GM12878 (cell line): ENCODE measurements around the gene CFAP54. TPM values are rescaled to one million over a fixed set of nuclear protein-coding genes. Genes with fewer than 3 reads are reported as not detected.

Experiments
- ATAC-seq: fragments of 200-7000 bp; cut with Tn5 transposase; 3 replicates; pipeline ENCODE4 v1.9.1; 2020; ENCODE audit warnings: mild to moderate bottlenecking, moderate library complexity
- BruUV-seq: library from RNA; stranded (reverse); fragments of 400-500 nt; replicated peaks from 2 replicates; lab custom pipeline; 2021; lab: Mats Ljungman, UMichigan
- CTCF ChIA-PET: fragments of 300-600 bp; sonication (Branson Sonifier 250); formaldehyde crosslinking; extraction: SDS; loops from one replicate; lab custom pipeline; 2021; ENCODE audit warnings: inconsistent platforms; lab: Yijun Ruan, JAX
- POLR2A ChIA-PET: fragments of 350-600 bp; formaldehyde crosslinking; extraction: SDS; loops from one replicate; lab custom pipeline; 2021; ENCODE audit warnings: inconsistent platforms; lab: Charles Lee
- RAD21 ChIA-PET: fragments of 300-600 bp; sonication (Branson Sonifier 250); formaldehyde crosslinking; loops from one replicate; lab custom pipeline; 2023; ENCODE audit warnings: antibody characterized with exemption; ENCODE audit not compliant: unreplicated experiment; lab: Charles Lee
- SMC1A ChIA-PET: fragments of 300-600 bp; sonication (Branson Sonifier 250); formaldehyde crosslinking; loops from one replicate; lab custom pipeline; 2023; ENCODE audit not compliant: unreplicated experiment, uncharacterized antibody; lab: Charles Lee
- DNase-seq: peaks from one replicate; pipeline ENCODE4 v3.0.0-alpha.2; 2011; ENCODE audit warnings: low read depth, low spot score
- FAIRE-seq: peaks from 3 replicates; lab custom pipeline; 2011; peaks lifted over from hg19 to GRCh38; lab: Jason Lieb, UNC
- H2AFZ ChIP-seq: 2 replicates; pipeline ENCODE4 v1.6.0; 2011; ENCODE audit warnings: low read depth, low read length, control low read depth; ENCODE audit not compliant: control insufficient read depth
- H3K27ac ChIP-seq: 2 replicates; pipeline ENCODE4 v1.5.1; 2011; ENCODE audit warnings: control low read depth; ENCODE audit not compliant: control insufficient read depth, insufficient read depth
- H3K27me3 ChIP-seq, 2 experiments: replicated peaks in 1 of 2; 2 replicates each; pipeline versions ENCODE4 v1.6.0 to v1.6.1; 2011; ENCODE audit warnings: low read length in 1 of 2; ENCODE audit not compliant: control insufficient read depth in 2 of 2, insufficient read depth in 2 of 2
- H3K36me3 ChIP-seq, 2 experiments: 2 replicates each; pipeline ENCODE4 v1.5.1; 2011; ENCODE audit warnings: low read length in 1 of 2; ENCODE audit not compliant: control insufficient read depth in 2 of 2, insufficient read depth in 2 of 2
- H3K4me1 ChIP-seq: 2 replicates; pipeline ENCODE4 v1.6.1; 2011; ENCODE audit warnings: mild to moderate bottlenecking, low read length, moderate library complexity, mixed read lengths; ENCODE audit not compliant: control insufficient read depth, insufficient read depth
- H3K4me2 ChIP-seq: 2 replicates; pipeline ENCODE4 v1.6.0; 2011; ENCODE audit warnings: control low read depth; ENCODE audit not compliant: control insufficient read depth, insufficient read depth
- H3K4me3 ChIP-seq: fragments of 200-600 bp; sonication (generic); 2 replicates; pipeline ENCODE4 v1.5.1; 2016
- H3K79me2 ChIP-seq: 2 replicates; pipeline ENCODE4 v1.6.0; 2011; ENCODE audit warnings: low read length; ENCODE audit not compliant: control insufficient read depth, insufficient read depth
- H3K9ac ChIP-seq: 2 replicates; pipeline ENCODE4 v1.8.0; 2011; ENCODE audit warnings: low read length, control low read depth, mixed read lengths; ENCODE audit not compliant: control insufficient read depth, insufficient read depth
- H3K9me3 ChIP-seq: replicated peaks from 3 replicates; pipeline ENCODE4 v1.5.1; 2011; ENCODE audit warnings: mild to moderate bottlenecking, low read length; ENCODE audit not compliant: control insufficient read depth, insufficient read depth
- H4K20me1 ChIP-seq: 2 replicates; pipeline ENCODE4 v1.6.0; 2011; ENCODE audit not compliant: control insufficient read depth, insufficient read depth
- CREB1 ChIP-seq: IDR thresholded peaks from 2 replicates; pipeline ENCODE4 v1.6.1; 2012; ENCODE audit warnings: low read depth, mild to moderate bottlenecking, inconsistent platforms
- ESRRA ChIP-seq: IDR thresholded peaks from 2 replicates; pipeline ENCODE4 v1.6.1; 2012; ENCODE audit warnings: mild to moderate bottlenecking, low read length, improper control_type of control experiment
- ETV6 ChIP-seq, 2 experiments: fragments of 450-650 bp in 1 of 2; IDR thresholded peaks in 1 of 2; conservative IDR thresholded peaks in 1 of 2; 2 replicates each; pipeline ENCODE4 v1.6.1; 2014; ENCODE audit warnings: antibody characterized with exemption in 1 of 2, borderline replicate concordance in 1 of 2, low read depth in 1 of 2, mild to moderate bottlenecking in 1 of 2, moderate library complexity in 1 of 2
- FOXM1 ChIP-seq: IDR thresholded peaks from 2 replicates; pipeline ENCODE4 v1.6.1; 2012; ENCODE audit warnings: low read depth, mild to moderate bottlenecking, inconsistent platforms, low read length, moderate library complexity
- GATAD2B ChIP-seq: fragments of 450-650 bp; conservative IDR thresholded peaks from 2 replicates; pipeline ENCODE4 v1.6.1; 2017; ENCODE audit warnings: low read depth, mild to moderate bottlenecking, moderate library complexity
- MTA3 ChIP-seq: IDR thresholded peaks from 2 replicates; pipeline ENCODE4 v1.6.1; 2012; ENCODE audit warnings: low read length, inconsistent platforms, borderline replicate concordance
- MYC ChIP-seq: IDR thresholded peaks from 2 replicates; pipeline ENCODE4 v1.6.1; 2011; ENCODE audit warnings: mild to moderate bottlenecking, low read length, moderate library complexity, inconsistent platforms; ENCODE audit not compliant: insufficient read depth, insufficient replicate concordance, insufficient read length, severe bottlenecking
- NR2F1 ChIP-seq: fragments of 450-650 bp; conservative IDR thresholded peaks from 2 replicates; pipeline ENCODE4 v1.6.1; 2017; ENCODE audit warnings: mild to moderate bottlenecking
- SMAD5 ChIP-seq: IDR thresholded peaks from 2 replicates; pipeline ENCODE4 v1.6.1; 2016; ENCODE audit warnings: antibody characterized with exemption, low read depth
- USF1 ChIP-seq: IDR thresholded peaks from 2 replicates; pipeline ENCODE4 v1.6.1; 2011; ENCODE audit warnings: borderline replicate concordance, low read depth, mild to moderate bottlenecking, moderate library complexity, mixed read lengths, low read length; ENCODE audit not compliant: insufficient read depth; ENCODE audit errors: extremely low read length
- YY1 ChIP-seq: IDR thresholded peaks from 2 replicates; pipeline ENCODE4 v1.6.1; 2011; ENCODE audit warnings: low read depth, mild to moderate bottlenecking, low read length
- ZNF274 ChIP-seq: IDR thresholded peaks from one replicate; pipeline ENCODE4 v1.8.0; 2011; ENCODE audit not compliant: insufficient read length, insufficient read depth
- in situ Hi-C: fragments of 300-500 bp; cut with MboI; formaldehyde crosslinking; loops from 9 replicates; pipeline ENCODE4 v1.14.3; 2018; ENCODE audit warnings: mixed read lengths
- intact Hi-C: fragments of 100-400 bp; cut with micrococcal nuclease; formaldehyde crosslinking; loops from one replicate; pipeline ENCODE4 v1.14.2; 2022; ENCODE audit not compliant: unreplicated experiment
- polyA plus RNA-seq, 11 experiments: library from polyadenylated mRNA; depleted of rRNA in 4 of 11; unstranded in 6 of 11; stranded (reverse) in 5 of 11; fragments of >200 nt; fragmentation: Nextera tagmentation in 4 of 11; fragmentation: Illumina TruSeq in 1 of 11; extraction: Ambion mirVana in 4 of 11; extraction: Trizol in 1 of 11; gene quantifications; 1 replicate in 1 of 11; 2 replicates in 10 of 11; pipeline versions ENCODE4 v1.2.1 to v1.2.3, GENCODE V29; 2011 to 2016; ENCODE audit warnings: inconsistent platforms in 2 of 11, missing spikeins in 2 of 11, low read depth in 1 of 11
- total RNA-seq, 4 experiments: library from RNA; depleted of rRNA in 3 of 4; stranded (reverse); fragments of >200 nt in 3 of 4; fragmentation: Illumina TruSeq in 1 of 4; extraction: Trizol in 1 of 4; gene quantifications; 2 replicates each; pipeline versions ENCODE4 v1.2.1 to v1.2.3, GENCODE V29; 2013 to 2021
- TF ChIP-seq, protein P1 (sequence below): IDR thresholded peaks from 2 replicates; pipeline ENCODE4 v1.6.1; 2012; ENCODE audit warnings: improper control_type of control experiment, low read depth, low read length; ENCODE audit not compliant: insufficient replicate concordance
- TF ChIP-seq, protein P2 (sequence below): fragments of 450-650 bp; IDR thresholded peaks from 2 replicates; pipeline ENCODE4 v1.6.1; 2017; ENCODE audit warnings: borderline replicate concordance

Gene CFAP54
- total and polyA plus RNA-seq, 10 of the 15 experiments (the other 5 are each of a cell fraction or from before 2014, with no cell fraction given): 0.19 to 1.5 (median 0.56) TPM

- TF ChIP-seq, protein P1, sequence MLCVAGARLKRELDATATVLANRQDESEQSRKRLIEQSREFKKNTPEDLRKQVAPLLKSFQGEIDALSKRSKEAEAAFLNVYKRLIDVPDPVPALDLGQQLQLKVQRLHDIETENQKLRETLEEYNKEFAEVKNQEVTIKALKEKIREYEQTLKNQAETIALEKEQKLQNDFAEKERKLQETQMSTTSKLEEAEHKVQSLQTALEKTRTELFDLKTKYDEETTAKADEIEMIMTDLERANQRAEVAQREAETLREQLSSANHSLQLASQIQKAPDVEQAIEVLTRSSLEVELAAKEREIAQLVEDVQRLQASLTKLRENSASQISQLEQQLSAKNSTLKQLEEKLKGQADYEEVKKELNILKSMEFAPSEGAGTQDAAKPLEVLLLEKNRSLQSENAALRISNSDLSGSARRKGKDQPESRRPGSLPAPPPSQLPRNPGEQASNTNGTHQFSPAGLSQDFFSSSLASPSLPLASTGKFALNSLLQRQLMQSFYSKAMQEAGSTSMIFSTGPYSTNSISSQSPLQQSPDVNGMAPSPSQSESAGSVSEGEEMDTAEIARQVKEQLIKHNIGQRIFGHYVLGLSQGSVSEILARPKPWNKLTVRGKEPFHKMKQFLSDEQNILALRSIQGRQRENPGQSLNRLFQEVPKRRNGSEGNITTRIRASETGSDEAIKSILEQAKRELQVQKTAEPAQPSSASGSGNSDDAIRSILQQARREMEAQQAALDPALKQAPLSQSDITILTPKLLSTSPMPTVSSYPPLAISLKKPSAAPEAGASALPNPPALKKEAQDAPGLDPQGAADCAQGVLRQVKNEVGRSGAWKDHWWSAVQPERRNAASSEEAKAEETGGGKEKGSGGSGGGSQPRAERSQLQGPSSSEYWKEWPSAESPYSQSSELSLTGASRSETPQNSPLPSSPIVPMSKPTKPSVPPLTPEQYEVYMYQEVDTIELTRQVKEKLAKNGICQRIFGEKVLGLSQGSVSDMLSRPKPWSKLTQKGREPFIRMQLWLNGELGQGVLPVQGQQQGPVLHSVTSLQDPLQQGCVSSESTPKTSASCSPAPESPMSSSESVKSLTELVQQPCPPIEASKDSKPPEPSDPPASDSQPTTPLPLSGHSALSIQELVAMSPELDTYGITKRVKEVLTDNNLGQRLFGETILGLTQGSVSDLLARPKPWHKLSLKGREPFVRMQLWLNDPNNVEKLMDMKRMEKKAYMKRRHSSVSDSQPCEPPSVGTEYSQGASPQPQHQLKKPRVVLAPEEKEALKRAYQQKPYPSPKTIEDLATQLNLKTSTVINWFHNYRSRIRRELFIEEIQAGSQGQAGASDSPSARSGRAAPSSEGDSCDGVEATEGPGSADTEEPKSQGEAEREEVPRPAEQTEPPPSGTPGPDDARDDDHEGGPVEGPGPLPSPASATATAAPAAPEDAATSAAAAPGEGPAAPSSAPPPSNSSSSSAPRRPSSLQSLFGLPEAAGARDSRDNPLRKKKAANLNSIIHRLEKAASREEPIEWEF: no peak
- TF ChIP-seq NR2F1: no peak
These were observed 11.9 kb downstream of the CFAP54 start (continued) for GRCh38 chr12:96501133-96501761.

DNA sequence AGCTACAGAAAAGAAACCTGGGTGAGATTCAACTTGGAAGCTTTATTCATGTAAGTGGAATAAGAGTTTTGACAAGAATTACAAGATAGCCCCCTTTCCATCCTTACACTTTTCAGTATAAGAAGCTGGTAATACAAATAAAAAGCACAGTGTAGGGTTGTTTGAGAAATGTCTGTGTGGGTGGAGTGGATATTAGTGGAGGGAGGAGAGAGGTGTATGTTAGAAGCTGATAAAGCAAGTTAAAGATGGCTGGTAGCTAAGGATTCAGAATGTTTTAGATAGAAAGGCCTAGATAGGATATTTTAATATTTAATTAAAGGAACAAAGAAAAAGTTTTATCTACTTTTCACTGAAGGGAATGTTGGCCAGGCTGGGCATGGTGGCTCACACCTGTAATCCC, 12.5 kb downstream of the CFAP54 start:
- peaks cover 30% of the 10 kb centered on the region for H3K4me1 ChIP-seq
- DNase-seq (no peak), ATAC-seq (peak; percentile 46), FAIRE-seq (no peak)
- in situ Hi-C loops (no loop called here), intact Hi-C loops (loop anchor here (1.0 to 5.0 kb wide), 3 partner anchors 13 to 101 kb away; no protein-coding TSS in a partner anchor)
- SMC1A ChIA-PET: interaction anchor here (0.6 to 5.1 kb wide), 14 partner anchors 11 to 407 kb away, joined by 3 to 87 read pairs (median 4); partner anchors contain the start of gene CFAP54
- no peak overlapping the region for H2AFZ ChIP-seq
- H3K27me3 ChIP-seq: no peaks in the 10 kb centered on the region
- H3K27ac ChIP-seq: peak overlapping the region; percentile 62
- no peak overlapping the region for H3K4me3 ChIP-seq
- H3K9ac ChIP-seq: no peak overlapping the region
- H3K9me3 ChIP-seq: no peaks in the 10 kb centered on the region; the same call in 2 of the 3 replicates
- BruUV-seq: no TSS peak
- H3K4me2 ChIP-seq: peak overlapping the region; percentile 52
- no peaks in the 10 kb centered on the region for H3K36me3 ChIP-seq
- POLR2A ChIA-PET: interaction anchor here (0.7 to 1.7 kb wide), 7 partner anchors 12 to 306 kb away, joined by 3 to 7 read pairs (median 3); partner anchors contain the start of gene CFAP54
- CTCF ChIA-PET: interaction anchor here (0.8 to 4.9 kb wide), 8 partner anchors 12 to 440 kb away, joined by 3 to 70 read pairs (median 5); partner anchors contain the start of genes CDK17 and CFAP54
- H3K79me2 ChIP-seq: no peaks in the 10 kb centered on the region
- no peaks in the 10 kb centered on the region for H4K20me1 ChIP-seq
- RAD21 ChIA-PET: interaction anchor here (0.7 to 4.9 kb wide), 14 partner anchors 10 to 107 kb away, joined by 3 to 57 read pairs (median 4); partner anchors contain the start of genes CDK17 and CFAP54
- TF ChIP-seq MYC (no peak), ESRRA (no peak), MTA3 (no peak), CREB1 (no peak), SMAD5 (no peak), USF1 (no peak), GATAD2B (no peak), ETV6 (conservative IDR thresholded peaks at IDR 0.05 in 1 of 2, IDR thresholded peaks at IDR 0.05 in 1 of 2; ENCODE audit: borderline replicate concordance in 1 of 2, low read depth in 1 of 2) (no peak), ZNF274 (no peak), YY1 (no peak), FOXM1 (no peak)
- TF ChIP-seq, protein P2, sequence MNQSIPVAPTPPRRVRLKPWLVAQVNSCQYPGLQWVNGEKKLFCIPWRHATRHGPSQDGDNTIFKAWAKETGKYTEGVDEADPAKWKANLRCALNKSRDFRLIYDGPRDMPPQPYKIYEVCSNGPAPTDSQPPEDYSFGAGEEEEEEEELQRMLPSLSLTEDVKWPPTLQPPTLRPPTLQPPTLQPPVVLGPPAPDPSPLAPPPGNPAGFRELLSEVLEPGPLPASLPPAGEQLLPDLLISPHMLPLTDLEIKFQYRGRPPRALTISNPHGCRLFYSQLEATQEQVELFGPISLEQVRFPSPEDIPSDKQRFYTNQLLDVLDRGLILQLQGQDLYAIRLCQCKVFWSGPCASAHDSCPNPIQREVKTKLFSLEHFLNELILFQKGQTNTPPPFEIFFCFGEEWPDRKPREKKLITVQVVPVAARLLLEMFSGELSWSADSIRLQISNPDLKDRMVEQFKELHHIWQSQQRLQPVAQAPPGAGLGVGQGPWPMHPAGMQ: no peak
